ENCODE measurements around the gene KRTAP12-1. TPM values are rescaled to one million over a fixed set of nuclear protein-coding genes. Genes with fewer than 3 reads are reported as not detected.
A peak's percentile ranks its signal among the peaks of the same experiment; 100 is the strongest.

KRTAP12-1 gene
- total RNA-seq, 2 donors from 2014 or later, result not detected

DNA sequence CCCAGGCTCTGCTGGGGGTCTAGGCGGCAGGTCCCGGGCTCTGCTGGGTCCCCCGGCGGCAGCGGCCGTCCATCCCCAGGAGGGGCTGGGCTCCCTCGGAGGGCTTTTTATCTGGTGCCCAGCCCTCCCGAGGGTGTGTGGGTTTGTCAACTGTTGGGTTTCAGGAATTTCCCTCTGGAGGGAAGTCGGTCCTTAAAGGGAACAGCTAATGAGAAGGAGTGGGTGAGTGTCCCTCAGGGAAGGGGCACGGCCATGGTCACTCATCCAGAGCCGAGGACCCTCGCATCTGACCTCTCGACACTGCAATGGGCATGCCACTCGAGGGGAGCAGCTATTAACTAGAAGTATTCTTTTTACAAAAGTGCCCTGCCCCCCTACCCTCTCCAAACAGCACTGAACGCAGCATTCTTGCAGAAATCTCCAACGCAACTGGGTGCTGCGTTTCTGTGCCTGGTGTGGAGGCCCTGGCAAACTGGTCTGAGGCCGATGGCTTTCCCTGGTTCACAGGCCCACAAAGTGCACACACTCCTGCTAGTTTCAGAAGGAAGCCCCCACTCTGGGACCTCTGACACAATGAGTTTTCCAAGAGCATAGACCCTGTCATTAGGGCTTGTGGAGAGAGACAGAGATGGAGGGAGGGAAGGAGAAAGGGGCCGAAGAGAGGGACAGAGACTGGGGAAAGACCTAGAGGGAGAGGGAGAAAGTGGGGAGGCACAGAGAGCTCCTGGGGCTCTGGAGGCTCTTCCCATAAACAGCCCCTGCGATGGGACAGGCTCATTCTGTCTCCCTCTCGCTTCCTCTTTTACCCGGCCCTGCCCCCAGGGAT, 30.5 kb upstream of the KRTAP12-1 start:
- intact Hi-C loops (cut with DNase I), result no loop called here

GRCh38 chr21:44711327-44712202, 29.6 kb upstream of the KRTAP12-1 start, which contains the start of gene TSPEAR:
Gene TSPEAR, minus strand, starts transcription at chr21:44711572. Its CDS starts 58 bp downstream, at chr21:44711514.
- intact Hi-C loops (cut with DNase I), result no loop called here
- DNase-seq (no peak), ATAC-seq (peak in 1 of 2 donors; percentile 12)

More for the DNA sequence above, 30.5 kb upstream of the KRTAP12-1 start:
- ATAC-seq, result no peak
- no peak for DNase-seq

DNA sequence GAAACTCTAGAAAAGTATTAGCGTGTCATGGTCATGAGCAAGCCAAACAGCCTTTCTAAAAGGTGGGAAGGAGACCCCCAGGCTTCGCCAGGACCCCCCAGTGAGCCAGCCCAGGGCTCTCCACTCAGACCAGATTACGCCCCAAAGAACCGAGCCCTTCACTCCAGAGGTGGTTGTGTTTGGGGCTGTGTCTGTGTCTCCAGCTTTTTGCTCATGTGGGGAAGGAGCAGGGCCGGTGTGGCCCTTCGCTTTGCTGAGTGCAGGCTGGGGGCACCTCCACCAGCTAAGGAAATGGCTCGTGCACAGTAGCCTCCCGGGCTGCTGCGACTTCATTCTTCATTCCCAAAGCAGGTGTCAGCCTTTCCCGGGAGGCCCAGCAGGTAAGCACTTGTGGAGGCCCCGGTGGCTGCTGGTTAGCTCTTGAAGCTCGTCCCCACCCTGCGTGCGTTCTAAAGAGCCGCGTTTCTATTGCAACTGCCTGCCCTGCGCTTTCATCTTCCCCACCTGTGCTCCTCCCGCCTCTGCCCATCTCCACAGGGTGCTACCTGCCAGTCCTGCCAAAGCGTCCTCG, 28.9 kb upstream of the KRTAP12-1 start:
- intact Hi-C loops (cut with DNase I), result no loop called here
- no peak for DNase-seq
- no peak for ATAC-seq

- ATAC-seq, result no peak
- no peak for DNase-seq
- intact Hi-C loops (cut with DNase I), result no loop called here
These were observed 28.3 kb upstream of the KRTAP12-1 start for GRCh38 chr21:44710294-44710665.

GRCh38 chr21:44709426-44710293, 27.7 kb upstream of the KRTAP12-1 start:
- DNase-seq (no peak), ATAC-seq (peak; percentile 40 to 62)
- intact Hi-C loops (cut with DNase I), result no loop called here

DNA sequence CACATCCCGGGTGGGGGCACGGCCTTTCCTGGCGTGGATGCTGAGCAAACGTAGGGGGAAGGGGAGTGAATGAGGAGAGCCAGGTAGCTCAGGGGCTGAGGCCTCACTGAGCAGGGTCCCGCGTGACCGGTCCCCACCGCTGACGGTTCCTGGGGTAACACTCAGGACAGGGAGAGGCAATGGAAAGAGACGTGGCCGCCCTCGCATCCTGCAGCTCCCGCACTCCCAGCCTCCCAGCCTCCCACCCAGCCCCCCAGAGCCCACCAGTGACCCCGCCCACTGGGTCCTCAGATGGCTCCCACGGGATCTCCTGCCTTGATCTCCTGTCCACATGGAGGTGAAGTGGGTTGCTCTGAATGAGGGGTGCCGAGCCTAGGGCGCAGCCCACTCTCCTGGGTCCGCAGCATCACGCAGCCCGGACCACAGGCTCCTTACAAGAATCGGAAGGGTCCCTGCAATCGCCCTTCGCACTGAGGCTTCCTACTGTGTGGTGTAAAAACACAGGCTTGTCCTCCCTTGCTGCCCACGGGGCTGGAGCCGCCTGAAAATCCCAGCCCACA, 27.0 kb upstream of the KRTAP12-1 start:
- ATAC-seq (no peak), DNase-seq (no peak)
- intact Hi-C loops (cut with DNase I), result no loop called here

GRCh38 chr21:44708213-44708865, 26.4 kb upstream of the KRTAP12-1 start:
- DNase-seq (peak; percentile 55), ATAC-seq (peak; percentile 57 to 69)
- intact Hi-C loops (cut with DNase I), result no loop called here

- intact Hi-C loops (cut with DNase I), result no loop called here
- ATAC-seq (no peak), DNase-seq (no peak)
These were observed 25.0 kb upstream of the KRTAP12-1 start for GRCh38 chr21:44706706-44707581.

DNA sequence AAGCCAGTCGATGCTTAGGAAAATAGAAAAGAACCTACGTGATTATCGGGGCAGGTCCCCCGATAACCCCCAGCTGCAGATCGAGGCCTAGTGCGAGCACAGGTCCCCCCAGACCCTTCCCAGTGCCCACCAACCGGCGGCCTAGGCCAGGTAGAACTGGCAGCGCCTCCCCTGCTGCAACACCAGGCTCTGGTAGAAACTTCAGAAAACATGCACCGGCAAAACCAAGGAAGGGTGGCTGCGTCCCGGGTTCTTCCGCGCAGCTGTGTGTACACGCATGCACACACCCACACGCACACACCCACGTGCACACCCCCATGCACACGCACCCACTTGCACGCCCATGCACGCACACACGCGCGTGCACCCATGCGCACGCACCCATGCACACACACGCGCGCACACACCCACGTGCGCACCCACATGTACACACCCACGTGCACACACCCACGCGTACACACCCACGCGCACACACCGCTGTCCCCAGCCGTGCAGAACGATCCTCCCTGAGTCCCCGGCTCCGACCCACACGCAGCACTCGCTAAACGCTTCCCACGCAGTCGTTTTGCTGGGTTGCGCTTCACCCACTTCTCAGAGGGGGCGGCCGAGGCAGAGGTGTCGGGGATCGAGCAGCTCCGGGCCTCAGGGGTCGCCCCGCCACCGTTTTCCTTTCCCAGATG, 24.2 kb upstream of the KRTAP12-1 start:
- ATAC-seq, result no peak
- no peak for DNase-seq
- intact Hi-C loops (cut with DNase I), result no loop called here

GRCh38 chr21:44704636-44705001, 22.7 kb upstream of the KRTAP12-1 start:
- ATAC-seq (no peak), DNase-seq (no peak)
- intact Hi-C loops (cut with DNase I), result no loop called here

DNA sequence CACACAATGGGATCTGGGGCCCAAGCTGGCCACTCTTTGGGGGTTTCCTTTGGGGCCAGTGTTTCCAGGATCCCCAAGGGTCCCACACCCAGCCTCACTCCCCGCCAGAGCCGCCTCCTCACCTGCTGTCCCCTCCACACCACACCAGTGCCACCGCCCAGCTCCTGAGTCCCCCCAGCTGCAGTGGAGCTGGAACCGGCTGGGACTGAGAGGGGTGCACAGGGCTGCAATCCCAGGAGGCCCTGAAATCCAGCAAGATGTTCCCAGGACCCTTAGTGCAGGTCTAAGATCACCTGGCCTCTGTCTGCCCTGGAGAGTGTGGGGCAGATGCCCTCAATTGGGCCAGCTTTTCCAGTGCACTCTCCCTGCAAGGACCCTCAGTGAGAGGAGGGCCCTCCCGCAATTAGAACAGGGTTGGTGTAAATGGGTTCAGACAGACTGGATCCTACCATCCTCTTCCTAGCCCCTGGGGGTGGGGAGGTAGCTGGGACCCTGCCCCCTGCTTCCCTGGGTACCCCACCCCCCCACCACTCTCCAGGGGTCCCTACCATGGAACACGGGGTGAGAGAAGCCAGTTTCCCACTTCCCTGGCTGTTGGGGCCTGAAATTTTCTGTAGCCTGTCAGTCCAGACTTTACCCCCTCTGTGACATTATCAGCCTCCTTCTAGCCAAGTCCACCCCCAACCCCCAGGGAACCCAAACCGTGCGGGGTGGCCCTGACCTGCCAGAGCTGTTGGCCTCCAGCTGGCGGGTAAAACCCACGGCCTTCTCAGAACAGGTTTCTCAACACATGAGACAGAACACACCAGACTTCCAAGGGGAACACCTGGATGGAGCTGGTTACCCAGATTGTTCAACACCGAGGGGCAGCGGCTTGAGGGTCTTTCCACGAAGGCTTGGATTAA, 22.0 kb upstream of the KRTAP12-1 start:
- no peak for ATAC-seq
- no peak for DNase-seq
- intact Hi-C loops (cut with DNase I), result no loop called here

DNA sequence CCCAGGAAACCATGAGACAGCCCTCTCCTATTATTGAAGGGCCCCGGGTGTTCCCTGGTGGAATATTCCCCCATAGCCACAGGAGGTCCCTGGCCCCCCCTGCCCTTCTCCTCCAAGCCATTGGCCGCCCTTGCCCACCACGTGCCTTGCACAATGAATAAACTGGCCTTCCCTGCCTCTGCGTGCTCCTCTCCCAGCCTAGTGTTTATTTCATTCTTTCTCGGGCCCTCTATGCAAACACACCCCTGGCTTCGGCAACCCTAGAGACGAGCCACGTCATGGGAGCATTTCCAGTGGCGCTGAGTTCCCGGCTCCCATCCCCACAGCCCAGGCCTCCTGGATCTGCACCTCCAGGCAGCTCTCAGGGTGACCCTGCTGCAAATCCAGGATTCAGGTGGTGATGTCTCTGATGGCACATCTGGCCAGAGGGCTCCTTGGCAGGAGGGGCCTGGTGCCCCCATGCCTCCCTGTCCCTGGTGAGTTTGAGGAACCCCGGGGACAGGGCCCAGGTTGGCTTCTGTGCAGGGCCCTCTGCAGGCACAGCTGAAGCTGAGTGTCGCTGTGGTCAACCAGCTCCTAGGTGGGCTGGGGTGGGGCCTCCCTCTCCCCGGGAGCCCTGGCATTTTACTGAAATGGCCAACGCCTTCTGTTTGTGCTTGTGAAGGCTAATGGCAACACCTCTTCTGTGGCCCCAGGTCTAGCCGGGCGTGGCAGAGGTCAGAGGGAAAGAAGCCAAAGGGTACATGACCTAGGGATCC, 21.2 kb upstream of the KRTAP12-1 start:
- no peak for ATAC-seq
- no peak for DNase-seq
- intact Hi-C loops (cut with DNase I), result no loop called here

- intact Hi-C loops (cut with DNase I), result no loop called here
- ATAC-seq (no peak), DNase-seq (no peak)
These were observed 20.4 kb upstream of the KRTAP12-1 start for GRCh38 chr21:44702111-44702972.

DNA sequence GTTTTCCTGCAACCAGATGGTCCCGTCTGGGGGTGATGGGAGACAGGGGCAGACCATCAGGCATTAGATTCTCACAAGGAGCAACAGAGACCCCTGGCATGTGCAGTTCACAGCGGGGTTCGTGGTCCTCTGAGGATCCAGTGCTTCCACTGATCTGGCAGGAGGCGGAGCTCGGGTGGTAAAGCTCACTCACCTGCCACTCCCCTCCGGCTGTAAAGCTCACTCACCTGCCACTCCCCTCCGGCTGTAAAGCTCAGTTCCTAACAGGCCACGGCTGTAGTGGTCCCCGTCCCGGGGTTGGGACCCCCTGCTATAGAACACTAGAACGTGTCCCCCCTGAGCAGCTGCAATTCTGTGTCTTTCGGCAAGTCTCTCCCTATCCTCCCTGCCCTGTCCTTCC, 19.6 kb upstream of the KRTAP12-1 start:
- ATAC-seq (no peak), DNase-seq (no peak)
- intact Hi-C loops (cut with DNase I), result no loop called here

Measured in left cardiac atrium (tissue), 4 donors.